Neural crest cell (in vitro differentiated cells): ENCODE measurements around the gene IGLL5. TPM values are rescaled to one million over a fixed set of nuclear protein-coding genes. Genes with fewer than 3 reads are reported as not detected.
"Not testable (repeated sequence)": the region's sequence is repeated elsewhere in the genome, so short reads cannot be mapped to it uniquely, and the experiment has no call there.

ENCODE experiments used
- DNase-seq: peaks from one replicate; pipeline ENCODE4 v3.0.0; 2021; ENCODE audit warnings: low read depth, mixed read lengths, low spot score
- H3K27ac Mint-ChIP-seq: one replicate; pipeline ENCODE4 v1.8.0; 2021; ENCODE audit warnings: mild to moderate bottlenecking, mixed read lengths; ENCODE audit not compliant: unreplicated experiment
- H3K27me3 Mint-ChIP-seq: 2 replicates; pipeline ENCODE4 v1.8.0; 2021; ENCODE audit warnings: low read depth, mild to moderate bottlenecking, mixed read lengths
- H3K36me3 Mint-ChIP-seq: 2 replicates; pipeline ENCODE4 v1.8.0; 2021; ENCODE audit warnings: low read depth, mild to moderate bottlenecking, mixed read lengths
- H3K4me1 Mint-ChIP-seq: 2 replicates; pipeline ENCODE4 v1.8.0; 2021; ENCODE audit warnings: mixed read lengths
- H3K4me3 Mint-ChIP-seq: one replicate; pipeline ENCODE4 v1.8.0; 2021; ENCODE audit warnings: mild to moderate bottlenecking, mixed read lengths
- H3K9me3 Mint-ChIP-seq: 2 replicates; pipeline ENCODE4 v1.8.0; 2021; ENCODE audit warnings: mixed read lengths
- CTCF ChIP-seq: fragments of 200-600 bp; sonication (generic); conservative IDR thresholded peaks from 2 replicates; pipeline ENCODE4 v1.5.0; 2021; ENCODE audit warnings: antibody characterized with exemption, mild to moderate bottlenecking
- total RNA-seq: library from RNA; stranded (reverse); gene quantifications from 2 replicates; pipeline ENCODE4 v1.2.1, GENCODE V29; 2021

Gene IGLL5
- total RNA-seq, 1 donor from 2014 or later: not detected

GRCh38 chr22:22903355-22903777 is 15.8 kb downstream of the IGLL5 start:
- Mint-ChIP-seq H3K27me3 (peaks cover 42% of the 10 kb centered on the region), H3K9me3 (no peaks in the 10 kb centered on the region), H3K4me1 (no peaks in the 10 kb centered on the region), H3K27ac (no peak overlapping the region), H3K36me3 (no peaks in the 10 kb centered on the region), H3K4me3 (no peak overlapping the region)
- no peak for DNase-seq
- no peak for TF ChIP-seq CTCF

DNA sequence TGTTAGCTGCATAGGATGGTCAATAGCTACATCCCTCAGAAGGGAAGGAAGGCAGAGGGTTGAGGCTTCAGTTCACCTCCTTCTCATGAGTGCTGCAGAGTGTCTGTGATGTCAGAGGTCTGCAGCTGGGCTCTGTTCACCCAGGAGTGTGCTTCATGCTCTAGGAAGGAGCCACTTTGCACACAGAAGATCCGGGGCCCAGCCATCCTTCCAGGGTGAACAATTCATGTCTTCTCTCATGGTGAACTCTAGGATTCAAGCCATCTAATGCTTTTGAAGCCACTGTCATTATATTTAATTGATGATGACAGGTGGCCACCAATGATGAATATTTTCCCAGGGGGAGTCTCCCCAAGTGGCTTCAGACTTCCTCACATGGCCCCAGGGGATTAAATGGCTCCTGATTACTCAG is 16.2 kb downstream of the IGLL5 start:
- DNase-seq, H3K4me1 Mint-ChIP-seq, H3K36me3 Mint-ChIP-seq, H3K9me3 Mint-ChIP-seq, H3K4me3 Mint-ChIP-seq: not testable (repeated sequence)
- H3K27me3 Mint-ChIP-seq: peaks cover 42% of the 10 kb centered on the region
- H3K27ac Mint-ChIP-seq: peak overlapping the region; percentile 12

DNA sequence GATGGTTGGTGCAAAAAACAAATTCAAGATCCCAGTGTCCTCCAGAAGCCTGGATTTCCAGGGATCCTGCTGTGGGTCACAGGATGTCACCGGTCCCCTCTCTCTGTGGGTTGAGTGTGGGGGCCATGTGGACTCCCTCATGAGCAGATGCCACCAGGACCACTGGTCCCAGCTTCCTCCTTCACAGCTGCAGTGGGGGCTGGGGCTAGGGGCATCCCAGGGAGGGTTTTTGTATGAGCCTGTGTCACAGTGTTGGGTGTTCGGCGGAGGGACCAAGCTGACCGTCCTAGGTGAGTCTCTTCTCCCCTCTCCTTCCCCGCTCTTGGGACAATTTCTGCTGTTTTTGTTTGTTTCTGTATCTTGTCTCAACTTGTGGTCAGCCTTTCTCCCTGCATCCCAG is 17.1 kb downstream of the IGLL5 start:
- H3K9me3 Mint-ChIP-seq, H3K4me3 Mint-ChIP-seq, DNase-seq, H3K27ac Mint-ChIP-seq, H3K36me3 Mint-ChIP-seq, H3K4me1 Mint-ChIP-seq: not testable (repeated sequence)
- H3K27me3 Mint-ChIP-seq: peaks cover 49% of the 10 kb centered on the region

- not testable (repeated sequence) for DNase-seq, H3K36me3 Mint-ChIP-seq, H3K4me3 Mint-ChIP-seq, H3K27ac Mint-ChIP-seq, H3K9me3 Mint-ChIP-seq, H3K4me1 Mint-ChIP-seq
- H3K27me3 Mint-ChIP-seq: peaks cover 63% of the 10 kb centered on the region
Measured at GRCh38 chr22:22906391-22906790, 18.8 kb downstream of the IGLL5 start.

GRCh38 chr22:22906907-22907550 is 19.4 kb downstream of the IGLL5 start:
- H3K4me3 Mint-ChIP-seq: no peak overlapping the region
- DNase-seq: no peak
- H3K9me3 Mint-ChIP-seq: no peaks in the 10 kb centered on the region
- H3K27ac Mint-ChIP-seq: no peak overlapping the region
- no peak for TF ChIP-seq CTCF
- H3K4me1 Mint-ChIP-seq: no peaks in the 10 kb centered on the region
- H3K27me3 Mint-ChIP-seq: peaks cover 63% of the 10 kb centered on the region
- no peaks in the 10 kb centered on the region for H3K36me3 Mint-ChIP-seq

- no peak overlapping the region for H3K4me3 Mint-ChIP-seq
- DNase-seq: no peak
- H3K27ac Mint-ChIP-seq: no peak overlapping the region
- TF ChIP-seq CTCF: no peak
- peaks cover 66% of the 10 kb centered on the region for H3K27me3 Mint-ChIP-seq
- H3K36me3 Mint-ChIP-seq: no peaks in the 10 kb centered on the region
- H3K9me3 Mint-ChIP-seq: no peaks in the 10 kb centered on the region
- no peaks in the 10 kb centered on the region for H3K4me1 Mint-ChIP-seq
Measured at GRCh38 chr22:22907551-22908494, 20.2 kb downstream of the IGLL5 start.

- Mint-ChIP-seq H3K27ac (no peak overlapping the region), H3K4me1 (no peaks in the 10 kb centered on the region), H3K9me3 (no peaks in the 10 kb centered on the region), H3K4me3 (no peak overlapping the region), H3K36me3 (no peaks in the 10 kb centered on the region), H3K27me3 (peaks cover 63% of the 10 kb centered on the region)
- no peak for TF ChIP-seq CTCF
- DNase-seq: no peak
Measured at GRCh38 chr22:22908495-22908861, 20.9 kb downstream of the IGLL5 start.
